Omental fat pad (tissue), 4 donors: ENCODE results near the gene JAKMIP1. TPM values are rescaled to one million over a fixed set of nuclear protein-coding genes. Genes with fewer than 3 reads are reported as not detected.

Source experiments
- ATAC-seq: fragments of 150-250 bp; one replicate; pipeline ENCODE4 v1.9.1; 2016; ENCODE audit warnings: mild to moderate bottlenecking, moderate library complexity; ENCODE audit not compliant: low FRiP score
- DNase-seq: peaks from one replicate; pipeline ENCODE4 v3.0.0-alpha.2; 2019; ENCODE audit warnings: low spot score
- CTCF ChIP-seq, 3 donors: fragments of 450-650 bp; IDR thresholded peaks; one replicate each; pipeline ENCODE4 v1.5.1; 2016 to 2017; ENCODE audit warnings: antibody characterized with exemption in 3 of 3, mild to moderate bottlenecking in 3 of 3, moderate library complexity in 2 of 3
- total RNA-seq, 4 donors: library from RNA; depleted of rRNA; stranded (reverse); fragments of >200 nt; gene quantifications; one replicate each; pipeline ENCODE4 v1.1.0, GENCODE V29; 2016

The JAKMIP1 gene
- 1 to 10 TPM in 1 of 4 donors, under 1 TPM in 2, not detected in 1; 0.48 to 1.0 (median 0.63) TPM for total RNA-seq

GRCh38 chr4:6200011-6200921 is at the start of gene JAKMIP1:
JAKMIP1 (minus strand) TSS chr4:6200549; CDS start chr4:6112850, 87,699 bp downstream.
- DNase-seq, result no peak
- ATAC-seq, result peak; percentile 79
- no peak for TF ChIP-seq CTCF (IDR thresholded peaks at IDR 0.05)

GRCh38 chr4:6248394-6248793 is 48.0 kb upstream of the JAKMIP1 start:
- ATAC-seq (no peak), DNase-seq (no peak)
- TF ChIP-seq CTCF (IDR thresholded peaks at IDR 0.05), result no peak

GRCh38 chr4:6246170-6246634 is 45.9 kb upstream of the JAKMIP1 start:
- TF ChIP-seq CTCF (IDR thresholded peaks at IDR 0.05), result no peak
- DNase-seq (no peak), ATAC-seq (no peak)

- ATAC-seq (no peak), DNase-seq (no peak)
- TF ChIP-seq CTCF (IDR thresholded peaks at IDR 0.05), result no peak
Observed at GRCh38 chr4:6245246-6246169, 45.2 kb upstream of the JAKMIP1 start.

- DNase-seq (no peak), ATAC-seq (no peak)
- no peak for TF ChIP-seq CTCF (IDR thresholded peaks at IDR 0.05)
Observed at GRCh38 chr4:6242271-6243029, 42.1 kb upstream of the JAKMIP1 start.

GRCh38 chr4:6241062-6241845 is 40.9 kb upstream of the JAKMIP1 start:
- ATAC-seq (no peak), DNase-seq (no peak)
- TF ChIP-seq CTCF (IDR thresholded peaks at IDR 0.05), result no peak
